ENCODE measurements around the gene ATP8B3. TPM values are rescaled to one million over a fixed set of nuclear protein-coding genes. Genes with fewer than 3 reads are reported as not detected.

Gene ATP8B3
- total and polyA plus RNA-seq, 10 of the 15 experiments (the other 5 are each of a cell fraction or from before 2014, with no cell fraction given): 0.13 to 1.7 (median 0.52) TPM

DNA sequence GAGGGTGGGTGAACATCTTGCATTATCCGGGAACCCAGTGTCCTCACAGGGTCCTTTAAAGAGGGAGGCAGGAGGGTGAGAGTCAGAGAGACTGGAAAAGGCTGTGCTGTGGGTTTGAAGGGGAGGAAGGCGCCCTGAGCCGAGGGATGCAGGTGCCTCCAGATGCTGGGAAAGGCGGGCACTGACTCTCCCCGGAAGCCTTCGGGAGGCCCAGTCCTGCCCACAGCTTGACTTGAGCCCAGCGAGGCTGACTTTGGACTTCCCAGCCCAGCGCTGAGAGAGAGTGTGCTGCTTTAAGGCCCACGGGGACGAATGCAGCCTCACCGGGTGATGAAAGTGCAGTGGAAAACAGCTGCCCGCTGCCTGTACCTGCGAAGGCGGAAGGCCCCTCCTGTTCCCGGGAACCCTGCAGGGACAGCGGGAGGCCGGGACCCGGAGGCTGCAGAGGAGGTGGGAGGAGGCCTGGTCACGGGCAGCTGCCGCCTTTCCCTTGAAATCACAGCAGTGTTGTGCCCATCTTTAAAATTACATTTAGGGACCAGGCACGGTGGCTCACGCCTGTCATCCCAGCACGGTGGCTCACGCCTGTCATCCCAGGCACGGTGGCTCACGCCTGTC lies 20.1 kb upstream of the ATP8B3 start:
- ChIA-PET SMC1A (ENCODE audit: uncharacterized antibody, unreplicated experiment) (no interaction called here), CTCF (no interaction called here), RAD21 (ENCODE audit: unreplicated experiment) (no interaction called here), POLR2A (no interaction called here)
- Histone ChIP-seq H3K36me3 (ENCODE audit: control insufficient read depth in 2 of 2, insufficient read depth in 2 of 2, low read length in 1 of 2) (peaks cover 2 to 4% of the 10 kb centered on the region in 2 experiments; a peak in 3 of 4 replicates), H2AFZ (ENCODE audit: control insufficient read depth, low read depth, low read length) (no peak overlapping the region), H4K20me1 (ENCODE audit: control insufficient read depth, insufficient read depth) (peaks cover 5% of the 10 kb centered on the region), H3K79me2 (ENCODE audit: control insufficient read depth, insufficient read depth, low read length) (peaks cover 11% of the 10 kb centered on the region), H3K9ac (ENCODE audit: control insufficient read depth, insufficient read depth, low read length) (no peak overlapping the region), H3K4me3 (no peak overlapping the region), H3K9me3 (replicated peaks; ENCODE audit: control insufficient read depth, insufficient read depth, low read length) (no peaks in the 10 kb centered on the region), H3K4me2 (ENCODE audit: control insufficient read depth, insufficient read depth) (no peak overlapping the region), H3K27me3 (replicated peaks in 1 of 2; ENCODE audit: control insufficient read depth in 2 of 2, insufficient read depth in 2 of 2, low read length in 1 of 2) (no peaks in the 10 kb centered on the region), H3K4me1 (ENCODE audit: control insufficient read depth, insufficient read depth, low read length) (no peaks in the 10 kb centered on the region), H3K27ac (ENCODE audit: control insufficient read depth, insufficient read depth) (no peak overlapping the region)
- TF ChIP-seq BRCA1 (IDR thresholded peaks at IDR 0.05; ENCODE audit: low read depth, low read length): no peak
- TF ChIP-seq SUPT20H (IDR thresholded peaks at IDR 0.05; ENCODE audit: borderline replicate concordance, control insufficient read depth, low read depth, low read length): no peak
- no peak; the same call in 1 of the 2 replicates for TF ChIP-seq POLR2A (IDR thresholded peaks at IDR 0.05; ENCODE audit: low read depth, low read length)
- TF ChIP-seq SMAD1 (IDR thresholded peaks at IDR 0.05; ENCODE audit: low read depth, partially characterized antibody): no peak
- TF ChIP-seq, protein P1, sequence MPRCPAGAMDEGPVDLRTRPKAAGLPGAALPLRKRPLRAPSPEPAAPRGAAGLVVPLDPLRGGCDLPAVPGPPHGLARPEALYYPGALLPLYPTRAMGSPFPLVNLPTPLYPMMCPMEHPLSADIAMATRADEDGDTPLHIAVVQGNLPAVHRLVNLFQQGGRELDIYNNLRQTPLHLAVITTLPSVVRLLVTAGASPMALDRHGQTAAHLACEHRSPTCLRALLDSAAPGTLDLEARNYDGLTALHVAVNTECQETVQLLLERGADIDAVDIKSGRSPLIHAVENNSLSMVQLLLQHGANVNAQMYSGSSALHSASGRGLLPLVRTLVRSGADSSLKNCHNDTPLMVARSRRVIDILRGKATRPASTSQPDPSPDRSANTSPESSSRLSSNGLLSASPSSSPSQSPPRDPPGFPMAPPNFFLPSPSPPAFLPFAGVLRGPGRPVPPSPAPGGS (IDR thresholded peaks at IDR 0.05; ENCODE audit: borderline replicate concordance, insufficient read depth, low read depth, low read length, poor library complexity, severe bottlenecking): no peak
- TF ChIP-seq, protein P2, sequence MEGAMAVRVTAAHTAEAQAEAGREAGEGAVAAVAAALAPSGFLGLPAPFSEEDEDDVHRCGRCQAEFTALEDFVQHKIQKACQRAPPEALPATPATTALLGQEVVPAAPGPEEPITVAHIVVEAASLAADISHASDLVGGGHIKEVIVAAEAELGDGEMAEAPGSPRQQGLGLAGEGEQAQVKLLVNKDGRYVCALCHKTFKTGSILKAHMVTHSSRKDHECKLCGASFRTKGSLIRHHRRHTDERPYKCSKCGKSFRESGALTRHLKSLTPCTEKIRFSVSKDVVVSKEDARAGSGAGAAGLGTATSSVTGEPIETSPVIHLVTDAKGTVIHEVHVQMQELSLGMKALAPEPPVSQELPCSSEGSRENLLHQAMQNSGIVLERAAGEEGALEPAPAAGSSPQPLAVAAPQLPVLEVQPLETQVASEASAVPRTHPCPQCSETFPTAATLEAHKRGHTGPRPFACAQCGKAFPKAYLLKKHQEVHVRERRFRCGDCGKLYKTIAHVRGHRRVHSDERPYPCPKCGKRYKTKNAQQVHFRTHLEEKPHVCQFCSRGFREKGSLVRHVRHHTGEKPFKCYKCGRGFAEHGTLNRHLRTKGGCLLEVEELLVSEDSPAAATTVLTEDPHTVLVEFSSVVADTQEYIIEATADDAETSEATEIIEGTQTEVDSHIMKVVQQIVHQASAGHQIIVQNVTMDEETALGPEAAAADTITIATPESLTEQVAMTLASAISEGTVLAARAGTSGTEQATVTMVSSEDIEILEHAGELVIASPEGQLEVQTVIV (IDR thresholded peaks at IDR 0.05; ENCODE audit: borderline replicate concordance, partially characterized antibody): no peak
- no peak for TF ChIP-seq PAX5 (IDR thresholded peaks at IDR 0.05; ENCODE audit: borderline replicate concordance, low read depth, low read length)
- no peak for TF ChIP-seq TCF3 (IDR thresholded peaks at IDR 0.05; ENCODE audit: borderline replicate concordance, insufficient read depth, low read depth, low read length)
- no peak for TF ChIP-seq BMI1 (IDR thresholded peaks at IDR 0.05; ENCODE audit: borderline replicate concordance)
- TF ChIP-seq WRNIP1 (IDR thresholded peaks at IDR 0.05; ENCODE audit: borderline replicate concordance, low read depth, low read length): no peak
- no peak for TF ChIP-seq SREBF1 (IDR thresholded peaks at IDR 0.05; ENCODE audit: low read length)
- WGBS (ENCODE audit: insufficient coverage, insufficient replicate concordance, low lambda C conversion rate, missing lambda C conversion rate): 97% methylated on average over 25 of the region's 26 CpGs
- BruUV-seq (replicated peaks): no TSS peak
- FAIRE-seq: no peak
- no peak for ATAC-seq
- in situ Hi-C loops (cut with MboI): no loop called here
- no peak for DNase-seq (ENCODE audit: low read depth, low spot score)
- intact Hi-C loops (cut with micrococcal nuclease; ENCODE audit: unreplicated experiment): no loop called here

All from GM12878 (cell line).